ENCODE results near the gene SLC12A3.

The SLC12A3 gene

GRCh38 chr16:56892705-56893104 is 27.7 kb downstream of the SLC12A3 start:
- no peak for DNase-seq (ENCODE audit: low read depth)
- no peak for TF ChIP-seq CTCF (IDR thresholded peaks at IDR 0.05; ENCODE audit: control insufficient read depth, insufficient read depth, low read depth, low read length, missing control alignments)

GRCh38 chr16:56894331-56894917 is 29.4 kb downstream of the SLC12A3 start:
- DNase-seq (ENCODE audit: low read depth): no peak
- no peak for TF ChIP-seq CTCF (IDR thresholded peaks at IDR 0.05; ENCODE audit: control insufficient read depth, insufficient read depth, low read depth, low read length, missing control alignments)
- no peak overlapping the region for H3K4me3 ChIP-seq (ENCODE audit: control insufficient read depth, low read depth, low read length)

More at GRCh38 chr16:56892705-56893104, 27.7 kb downstream of the SLC12A3 start:
- no peak overlapping the region for H3K4me3 ChIP-seq (ENCODE audit: control insufficient read depth, low read depth, low read length)

- TF ChIP-seq CTCF (IDR thresholded peaks at IDR 0.05; ENCODE audit: control insufficient read depth, insufficient read depth, low read depth, low read length, missing control alignments): no peak
- no peak overlapping the region for H3K4me3 ChIP-seq (ENCODE audit: control insufficient read depth, low read depth, low read length)
- DNase-seq (ENCODE audit: low read depth): no peak
These were observed 30.8 kb downstream of the SLC12A3 start for GRCh38 chr16:56895813-56896212.

- H3K4me3 ChIP-seq (ENCODE audit: control insufficient read depth, low read depth, low read length): no peak overlapping the region
- DNase-seq (ENCODE audit: low read depth): no peak
- no peak for TF ChIP-seq CTCF (IDR thresholded peaks at IDR 0.05; ENCODE audit: control insufficient read depth, insufficient read depth, low read depth, low read length, missing control alignments)
These were observed 31.2 kb downstream of the SLC12A3 start for GRCh38 chr16:56896244-56896643.

- no peak for TF ChIP-seq CTCF (IDR thresholded peaks at IDR 0.05; ENCODE audit: control insufficient read depth, insufficient read depth, low read depth, low read length, missing control alignments)
- no peak for DNase-seq (ENCODE audit: low read depth)
- H3K4me3 ChIP-seq (ENCODE audit: control insufficient read depth, low read depth, low read length): no peak overlapping the region
These were observed 32.2 kb downstream of the SLC12A3 start for GRCh38 chr16:56897026-56897799.

- H3K4me3 ChIP-seq (ENCODE audit: control insufficient read depth, low read depth, low read length): no peak overlapping the region
- no peak for DNase-seq (ENCODE audit: low read depth)
These were observed 33.8 kb downstream of the SLC12A3 start for GRCh38 chr16:56898847-56899246.

More at GRCh38 chr16:56898847-56899246, 33.8 kb downstream of the SLC12A3 start:
- TF ChIP-seq CTCF (IDR thresholded peaks at IDR 0.05; ENCODE audit: control insufficient read depth, insufficient read depth, low read depth, low read length, missing control alignments): no peak
